Measurements from ENCODE around the gene ERAL1. TPM values are rescaled to one million over a fixed set of nuclear protein-coding genes. Genes with fewer than 3 reads are reported as not detected.
A peak's percentile ranks its signal among the peaks of the same experiment; 100 is the strongest.
"Not testable (repeated sequence)": the region's sequence is repeated elsewhere in the genome, so short reads cannot be mapped to it uniquely, and the experiment has no call there.

Gene ERAL1
- total RNA-seq, 1 experiment from 2014 or later = 47.1 TPM

DNA sequence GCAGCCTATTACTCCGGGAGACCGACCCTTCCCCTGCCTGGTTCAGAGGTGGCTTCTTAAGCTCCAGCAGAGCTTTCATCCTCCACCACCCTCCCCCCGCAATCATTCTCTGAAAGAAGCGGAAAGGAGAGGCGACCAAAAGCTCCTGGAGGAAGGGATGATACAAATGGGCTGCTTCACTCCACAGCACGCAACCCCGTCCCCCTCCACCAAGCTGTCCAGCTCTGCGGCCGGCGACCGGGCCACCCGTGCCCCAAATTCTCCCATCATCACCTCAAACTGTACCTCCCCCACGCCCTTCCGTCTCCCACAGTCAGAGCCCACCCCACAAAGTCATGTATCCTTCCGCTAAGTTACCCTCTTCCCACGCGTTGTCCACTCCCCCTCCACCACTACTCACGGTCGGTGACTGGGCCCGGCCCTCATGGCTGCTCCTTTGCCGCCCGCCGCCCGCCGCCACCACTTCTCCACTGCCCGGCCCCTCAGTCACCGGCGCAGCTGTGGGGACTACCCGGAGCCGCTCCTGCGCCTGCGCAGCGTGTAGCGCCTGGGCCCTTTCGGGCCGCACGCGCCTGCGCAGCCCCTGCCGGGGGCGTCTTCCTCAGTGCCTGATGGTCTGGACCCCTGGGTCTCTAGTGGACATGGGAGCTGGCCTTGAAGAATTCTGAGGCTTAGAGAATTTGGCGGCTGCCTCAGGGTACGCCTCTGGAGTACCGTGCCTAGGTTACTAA is 12.4 kb upstream of the ERAL1 start, which contains the start of gene FAM222B:
Gene FAM222B, minus strand, starts transcription at position 509 of the 731 bp plus-strand sequence. CDS start 76,123 bp downstream, outside the sequence.
- Histone ChIP-seq H3F3A (ENCODE audit: insufficient read depth, low read depth) (peaks cover 16% of the 10 kb centered on the region; the same call in 1 of the 2 replicates), H3K36me3 (ENCODE audit: low read depth) (no peaks in the 10 kb centered on the region), H3K79me2 (ENCODE audit: low read depth) (peaks cover 53% of the 10 kb centered on the region), H3K9me2 (ENCODE audit: insufficient read depth) (no peaks in the 10 kb centered on the region), H3K27me3 (ENCODE audit: insufficient read depth, low read depth) (no peaks in the 10 kb centered on the region), H3K4me1 (replicated peaks; ENCODE audit: insufficient read depth) (peaks cover 12% of the 10 kb centered on the region), H3K9me3 (ENCODE audit: insufficient read depth, low read depth) (no peaks in the 10 kb centered on the region), H2AFZ (peak within 1 kb of the TSS; percentile 100), H4K20me1 (ENCODE audit: insufficient read depth) (no peaks in the 10 kb centered on the region), H3K4me2 (peak within 1 kb of the TSS; percentile 89), H3K4me3 (peak within 1 kb of the TSS; percentile 89), H3K27ac (0 out of 2 replicates have a peak within 1 kb of the TSS, but pooled peaks have one; percentile 20)
- intact Hi-C loops (cut with micrococcal nuclease; ENCODE audit: unreplicated experiment) = no loop called here
- CTCF ChIA-PET = no interaction called here
- no TSS peak for BruUV-seq (replicated peaks)
- POLR2A ChIA-PET (ENCODE audit: unreplicated experiment) = interaction anchor here (0.6 to 0.7 kb wide), 5 partner anchors 20 to 801 kb away, joined by 3 to 10 read pairs (median 6); no protein-coding TSS in a partner anchor
- DNase-seq = peak; percentile 63 to 84
- TF ChIP-seq EZH2 (IDR thresholded peaks at IDR 0.05; ENCODE audit: low read depth) = no peak
- TF ChIP-seq, protein P1, sequence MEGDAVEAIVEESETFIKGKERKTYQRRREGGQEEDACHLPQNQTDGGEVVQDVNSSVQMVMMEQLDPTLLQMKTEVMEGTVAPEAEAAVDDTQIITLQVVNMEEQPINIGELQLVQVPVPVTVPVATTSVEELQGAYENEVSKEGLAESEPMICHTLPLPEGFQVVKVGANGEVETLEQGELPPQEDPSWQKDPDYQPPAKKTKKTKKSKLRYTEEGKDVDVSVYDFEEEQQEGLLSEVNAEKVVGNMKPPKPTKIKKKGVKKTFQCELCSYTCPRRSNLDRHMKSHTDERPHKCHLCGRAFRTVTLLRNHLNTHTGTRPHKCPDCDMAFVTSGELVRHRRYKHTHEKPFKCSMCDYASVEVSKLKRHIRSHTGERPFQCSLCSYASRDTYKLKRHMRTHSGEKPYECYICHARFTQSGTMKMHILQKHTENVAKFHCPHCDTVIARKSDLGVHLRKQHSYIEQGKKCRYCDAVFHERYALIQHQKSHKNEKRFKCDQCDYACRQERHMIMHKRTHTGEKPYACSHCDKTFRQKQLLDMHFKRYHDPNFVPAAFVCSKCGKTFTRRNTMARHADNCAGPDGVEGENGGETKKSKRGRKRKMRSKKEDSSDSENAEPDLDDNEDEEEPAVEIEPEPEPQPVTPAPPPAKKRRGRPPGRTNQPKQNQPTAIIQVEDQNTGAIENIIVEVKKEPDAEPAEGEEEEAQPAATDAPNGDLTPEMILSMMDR (conservative IDR thresholded peaks at IDR 0.05) = no peak

DNA sequence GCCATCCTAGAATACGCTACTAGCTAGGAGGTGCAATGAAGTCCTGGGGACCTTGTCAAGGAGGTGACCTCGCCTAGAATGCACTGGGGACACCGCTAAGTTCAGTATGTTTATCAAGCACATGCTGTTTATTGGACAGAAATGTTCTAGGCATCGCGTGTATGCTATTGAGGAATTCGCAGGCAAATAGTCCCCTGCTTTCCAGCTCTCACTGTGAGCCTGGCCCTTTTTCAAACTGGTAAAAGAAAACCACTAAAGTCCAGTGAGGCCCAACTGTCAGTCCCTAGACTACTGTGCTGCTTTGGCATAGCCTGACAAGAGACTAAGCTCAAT is 11.0 kb upstream of the ERAL1 start:
- no peaks in the 10 kb centered on the region for H3K9me2 ChIP-seq (ENCODE audit: insufficient read depth)

DNA sequence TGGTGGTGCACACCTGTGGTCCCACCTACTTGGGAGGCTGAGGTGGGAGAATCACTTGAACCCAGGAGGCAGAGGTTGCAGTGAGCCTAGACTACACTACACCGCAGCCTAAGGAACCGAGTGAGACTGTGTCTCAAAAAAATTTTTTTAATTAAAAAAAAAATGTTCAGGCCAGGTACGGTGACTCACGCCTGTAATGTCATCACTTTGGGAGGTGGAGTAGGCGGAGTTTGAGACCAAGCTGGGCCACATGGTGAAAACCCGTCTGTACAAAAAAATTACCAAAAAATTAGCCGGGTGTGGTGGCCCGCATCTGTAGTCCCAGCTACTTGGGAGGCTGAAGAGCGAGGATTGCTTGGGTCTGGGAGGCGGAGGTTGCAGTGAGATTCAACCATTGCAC is 8.6 kb upstream of the ERAL1 start:
- BruUV-seq (replicated peaks) = no TSS peak
- H3K4me3 ChIP-seq = no peak overlapping the region
- no peaks in the 10 kb centered on the region for H4K20me1 ChIP-seq (ENCODE audit: insufficient read depth)
- peak; percentile 17 to 49 for DNase-seq
- intact Hi-C loops (cut with micrococcal nuclease; ENCODE audit: unreplicated experiment) = no loop called here
- POLR2A ChIA-PET (ENCODE audit: unreplicated experiment) = interaction anchor here (0.6 kb wide), 1 partner anchor 1148 kb away, joined by 4 read pairs; no protein-coding TSS in a partner anchor
- H2AFZ ChIP-seq = no peak overlapping the region
- TF ChIP-seq, protein P1 (conservative IDR thresholded peaks at IDR 0.05) = no peak
- no peak for TF ChIP-seq EZH2 (IDR thresholded peaks at IDR 0.05; ENCODE audit: low read depth)
- H3K27ac ChIP-seq = no peak overlapping the region
- H3F3A ChIP-seq (ENCODE audit: insufficient read depth, low read depth) = peaks cover 16% of the 10 kb centered on the region; the same call in 1 of the 2 replicates
- H3K36me3 ChIP-seq (ENCODE audit: low read depth) = no peaks in the 10 kb centered on the region
- no peaks in the 10 kb centered on the region for H3K27me3 ChIP-seq (ENCODE audit: insufficient read depth, low read depth)
- H3K9me2 ChIP-seq (ENCODE audit: insufficient read depth) = no peaks in the 10 kb centered on the region
- CTCF ChIA-PET = interaction anchor here (0.6 kb wide), 1 partner anchor 83 kb away, joined by 3 read pairs; no protein-coding TSS in a partner anchor
- peaks cover 12% of the 10 kb centered on the region for H3K4me1 ChIP-seq (replicated peaks; ENCODE audit: insufficient read depth)
- peaks cover 17% of the 10 kb centered on the region for H3K79me2 ChIP-seq (ENCODE audit: low read depth)
- no peaks in the 10 kb centered on the region for H3K9me3 ChIP-seq (ENCODE audit: insufficient read depth, low read depth)
- 0 out of 2 replicates have a peak overlapping the region, but pooled peaks have one; percentile 15 for H3K4me2 ChIP-seq

More for the DNA sequence above, 11.0 kb upstream of the ERAL1 start:
- H3K27ac ChIP-seq = no peak overlapping the region
- intact Hi-C loops (cut with micrococcal nuclease; ENCODE audit: unreplicated experiment) = no loop called here
- no peak for TF ChIP-seq EZH2 (IDR thresholded peaks at IDR 0.05; ENCODE audit: low read depth)
- TF ChIP-seq, protein P1 (conservative IDR thresholded peaks at IDR 0.05) = no peak
- H4K20me1 ChIP-seq (ENCODE audit: insufficient read depth) = no peaks in the 10 kb centered on the region
- peak overlapping the region; percentile 89; the same call in 1 of the 2 replicates for H3K4me2 ChIP-seq
- DNase-seq = no peak
- peaks cover 12% of the 10 kb centered on the region for H3K4me1 ChIP-seq (replicated peaks; ENCODE audit: insufficient read depth)
- no peak overlapping the region for H3K4me3 ChIP-seq
- ChIA-PET CTCF (interaction anchor here (0.6 to 0.7 kb wide), 3 partner anchors 36 to 80 kb away, joined by 3 to 18 read pairs (median 5); no protein-coding TSS in a partner anchor), POLR2A (ENCODE audit: unreplicated experiment) (no interaction called here)
- peaks cover 16% of the 10 kb centered on the region; the same call in 1 of the 2 replicates for H3F3A ChIP-seq (ENCODE audit: insufficient read depth, low read depth)
- H3K36me3 ChIP-seq (ENCODE audit: low read depth) = no peaks in the 10 kb centered on the region
- no peak overlapping the region for H2AFZ ChIP-seq
- H3K9me3 ChIP-seq (ENCODE audit: insufficient read depth, low read depth) = no peaks in the 10 kb centered on the region
- peaks cover 40% of the 10 kb centered on the region for H3K79me2 ChIP-seq (ENCODE audit: low read depth)
- BruUV-seq (replicated peaks) = no TSS peak
- no peaks in the 10 kb centered on the region for H3K27me3 ChIP-seq (ENCODE audit: insufficient read depth, low read depth)

DNA sequence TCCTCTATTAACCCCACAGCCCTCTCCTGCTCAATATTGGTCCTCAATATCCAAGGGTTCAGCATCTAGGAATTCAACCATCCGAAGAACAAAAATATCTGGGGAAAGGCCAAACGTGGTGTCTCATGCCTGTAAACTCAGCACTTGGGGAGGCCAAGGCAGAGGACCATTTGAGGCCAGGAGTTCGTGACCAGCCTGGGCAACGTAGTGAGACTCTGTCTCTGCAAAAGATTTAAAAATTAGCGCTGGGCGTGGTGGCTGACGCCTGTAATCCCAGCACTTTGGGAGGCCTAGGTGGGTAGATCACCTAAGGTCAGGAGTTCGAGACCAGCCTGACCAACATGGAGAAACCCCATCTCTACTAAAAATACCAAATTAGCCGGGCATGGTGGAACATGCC is 8.1 kb upstream of the ERAL1 start:
- H3K4me2 ChIP-seq; DNase-seq; H3K9me3 ChIP-seq (ENCODE audit: insufficient read depth, low read depth); BruUV-seq (replicated peaks); H3K9me2 ChIP-seq (ENCODE audit: insufficient read depth); intact Hi-C loops (cut with micrococcal nuclease; ENCODE audit: unreplicated experiment); H3K36me3 ChIP-seq (ENCODE audit: low read depth); H4K20me1 ChIP-seq (ENCODE audit: insufficient read depth); H3K27me3 ChIP-seq (ENCODE audit: insufficient read depth, low read depth); H3K4me1 ChIP-seq (replicated peaks; ENCODE audit: insufficient read depth); H3K27ac ChIP-seq; H3K4me3 ChIP-seq; H2AFZ ChIP-seq: not testable (repeated sequence)
- ChIA-PET CTCF (interaction anchor here (0.6 kb wide), 1 partner anchor 83 kb away, joined by 3 read pairs; no protein-coding TSS in a partner anchor), POLR2A (ENCODE audit: unreplicated experiment) (interaction anchor here (0.6 kb wide), 1 partner anchor 1148 kb away, joined by 4 read pairs; no protein-coding TSS in a partner anchor)
- Histone ChIP-seq H3F3A (ENCODE audit: insufficient read depth, low read depth) (peaks cover 16% of the 10 kb centered on the region; the same call in 1 of the 2 replicates), H3K79me2 (ENCODE audit: low read depth) (peaks cover 12% of the 10 kb centered on the region)
